ENCODE measurements around the gene SSR4.
"Not testable (repeated sequence)": the region's sequence is repeated elsewhere in the genome, so short reads cannot be mapped to it uniquely, and the experiment has no call there.

Gene SSR4

DNA sequence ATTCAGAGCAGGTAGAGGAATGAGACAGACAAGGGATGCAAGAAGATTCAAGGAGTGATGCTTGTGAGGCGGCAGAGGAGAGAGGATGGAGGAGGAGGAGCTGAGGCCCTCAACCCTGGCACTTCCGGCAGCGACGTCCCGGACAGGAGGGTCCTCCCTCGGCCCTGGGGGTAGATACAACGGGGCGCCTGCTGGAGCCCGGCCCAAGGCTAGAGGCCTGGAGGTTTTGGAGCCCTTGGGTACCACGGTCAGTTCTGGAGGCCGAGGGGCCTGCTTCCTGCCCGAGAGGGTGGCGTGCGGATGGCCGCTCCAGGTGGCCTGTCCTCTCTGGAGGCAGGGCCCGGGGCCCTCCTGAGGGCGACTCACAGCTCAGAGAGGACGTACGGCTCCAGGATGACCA, 13.5 kb downstream of the SSR4 start:
- DNase-seq, result no peak

DNA sequence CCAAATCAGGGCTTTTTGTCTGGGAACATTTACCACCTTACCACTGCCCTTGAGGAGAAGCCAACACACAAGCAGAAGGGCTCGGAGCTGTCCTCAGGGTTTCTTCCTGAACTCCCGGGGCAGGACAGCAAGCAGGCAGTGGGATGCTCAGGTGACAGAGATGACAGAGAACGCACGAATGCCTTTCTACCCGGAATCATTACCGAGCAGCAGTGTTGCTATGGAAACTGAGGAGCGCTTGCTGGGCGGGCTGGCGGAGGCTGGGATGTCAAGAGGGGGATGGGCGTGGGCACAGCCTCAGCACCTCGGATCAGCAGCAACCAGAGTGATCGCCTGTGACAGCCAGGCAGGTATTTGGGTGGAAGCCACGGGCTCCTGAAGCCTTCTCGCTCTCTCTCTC, 17.8 kb downstream of the SSR4 start:
- DNase-seq, result no peak

DNA sequence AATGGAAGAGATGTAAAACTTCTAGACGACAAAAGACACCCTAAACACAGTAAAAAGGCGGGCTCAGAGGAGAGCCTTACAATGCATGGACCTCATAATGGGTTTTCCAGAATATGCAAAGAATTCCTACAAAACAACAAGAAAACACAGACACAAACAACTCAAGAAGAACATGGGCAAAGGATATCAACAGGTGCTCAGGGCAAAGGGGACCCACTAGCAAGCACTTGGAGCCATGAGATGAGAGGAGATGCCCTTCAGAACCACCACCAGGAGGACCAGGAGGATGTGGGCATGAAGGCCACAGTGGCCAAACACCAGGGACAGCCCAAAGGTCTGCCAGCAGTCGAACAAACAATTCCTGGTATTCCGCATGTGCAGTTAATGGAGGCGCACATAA, 18.7 kb downstream of the SSR4 start:
- DNase-seq, result no peak

DNA sequence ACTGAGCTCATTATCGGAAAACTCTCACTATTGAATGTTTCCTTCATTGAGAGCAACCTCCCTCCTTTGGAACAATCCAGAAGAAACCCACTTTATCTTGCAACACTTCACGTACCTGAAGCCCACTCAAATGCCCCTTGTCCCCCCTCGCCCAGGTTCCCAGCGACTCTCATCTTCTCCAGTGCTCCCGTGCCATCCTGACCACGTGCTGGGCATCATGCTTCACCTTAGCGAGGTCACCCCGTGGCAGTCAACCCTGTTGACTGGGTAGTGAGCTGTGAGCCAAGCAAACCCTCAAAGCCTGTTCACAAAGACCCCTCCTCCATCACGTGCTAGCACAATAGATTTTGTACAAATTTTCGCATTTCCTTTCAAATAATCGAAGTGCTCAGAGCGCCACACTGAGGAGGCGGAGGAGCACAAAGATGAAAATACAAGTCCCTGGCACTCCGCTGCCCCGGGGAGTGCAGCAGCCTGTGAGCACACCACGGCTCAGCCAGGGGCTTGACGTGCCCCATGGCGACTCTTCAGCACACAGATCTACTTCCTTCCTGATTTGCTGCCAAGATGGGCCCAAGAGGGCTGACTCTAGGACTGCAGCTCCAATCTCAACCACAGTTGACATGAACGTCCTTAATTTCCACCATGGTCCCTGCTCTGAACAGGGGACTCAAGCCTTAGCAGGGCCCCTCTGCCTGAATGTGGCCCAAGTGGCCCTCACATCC, 20.3 kb downstream of the SSR4 start:
- DNase-seq, result no peak

DNA sequence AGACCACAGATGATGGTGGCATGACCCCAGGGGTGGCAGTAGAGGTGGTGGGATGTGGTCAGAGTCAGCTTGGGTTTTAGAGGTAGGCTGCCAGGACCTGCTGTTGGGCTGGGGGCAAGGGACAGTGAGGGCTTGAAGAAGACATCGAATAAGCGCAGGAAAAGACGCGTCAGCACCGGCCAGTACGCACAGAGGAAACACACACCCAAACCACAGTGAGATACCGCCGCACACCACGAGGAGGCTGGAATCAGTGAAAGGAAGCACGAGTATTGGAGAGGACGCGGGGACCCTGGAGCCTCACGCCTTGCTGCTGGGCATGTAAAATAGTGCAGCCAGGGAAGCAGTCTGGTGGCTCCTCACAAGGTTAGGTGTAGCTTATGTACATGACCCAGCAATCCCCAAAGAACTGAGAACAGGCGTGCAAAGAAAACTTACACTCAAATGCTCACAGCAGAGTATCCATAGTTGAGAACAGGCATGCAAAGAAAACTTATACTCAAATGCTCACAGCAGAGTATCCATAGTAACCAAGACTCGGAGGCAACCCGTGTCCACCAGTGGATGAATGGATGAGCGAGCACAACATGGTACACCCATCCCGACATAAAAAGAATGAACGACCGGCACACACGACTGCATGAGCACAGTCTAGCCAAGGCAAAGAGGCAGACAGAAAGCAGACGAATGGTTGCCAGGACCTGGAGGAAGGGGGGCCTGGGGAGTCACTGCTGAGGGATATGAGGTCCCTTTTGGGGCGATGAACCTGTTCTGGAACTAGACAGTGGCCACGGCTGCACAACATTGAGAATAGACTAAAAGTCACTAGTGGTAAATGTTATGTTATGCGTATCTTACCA, 22.6 kb downstream of the SSR4 start:
- no peak for DNase-seq

DNA sequence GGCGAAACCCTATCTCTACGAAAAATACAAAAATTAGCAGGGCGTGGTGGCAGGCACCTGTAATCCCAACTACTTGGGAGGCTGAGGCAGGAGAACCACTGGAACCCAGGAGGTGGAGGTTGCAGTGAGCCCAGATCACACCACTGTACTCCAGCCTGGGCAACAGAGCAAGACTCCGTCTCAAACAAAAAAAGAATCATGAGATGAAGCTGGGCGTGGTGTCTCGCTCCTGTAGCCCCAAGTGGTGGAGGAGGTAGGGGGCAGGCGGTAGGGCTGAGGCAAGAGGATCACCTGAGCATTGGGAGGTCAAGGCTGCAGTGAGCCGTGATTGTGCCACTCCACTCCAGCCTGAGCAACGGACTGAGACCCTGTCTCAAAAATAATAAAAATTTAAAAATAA, 23.6 kb downstream of the SSR4 start:
- not testable (repeated sequence) for DNase-seq

DNA sequence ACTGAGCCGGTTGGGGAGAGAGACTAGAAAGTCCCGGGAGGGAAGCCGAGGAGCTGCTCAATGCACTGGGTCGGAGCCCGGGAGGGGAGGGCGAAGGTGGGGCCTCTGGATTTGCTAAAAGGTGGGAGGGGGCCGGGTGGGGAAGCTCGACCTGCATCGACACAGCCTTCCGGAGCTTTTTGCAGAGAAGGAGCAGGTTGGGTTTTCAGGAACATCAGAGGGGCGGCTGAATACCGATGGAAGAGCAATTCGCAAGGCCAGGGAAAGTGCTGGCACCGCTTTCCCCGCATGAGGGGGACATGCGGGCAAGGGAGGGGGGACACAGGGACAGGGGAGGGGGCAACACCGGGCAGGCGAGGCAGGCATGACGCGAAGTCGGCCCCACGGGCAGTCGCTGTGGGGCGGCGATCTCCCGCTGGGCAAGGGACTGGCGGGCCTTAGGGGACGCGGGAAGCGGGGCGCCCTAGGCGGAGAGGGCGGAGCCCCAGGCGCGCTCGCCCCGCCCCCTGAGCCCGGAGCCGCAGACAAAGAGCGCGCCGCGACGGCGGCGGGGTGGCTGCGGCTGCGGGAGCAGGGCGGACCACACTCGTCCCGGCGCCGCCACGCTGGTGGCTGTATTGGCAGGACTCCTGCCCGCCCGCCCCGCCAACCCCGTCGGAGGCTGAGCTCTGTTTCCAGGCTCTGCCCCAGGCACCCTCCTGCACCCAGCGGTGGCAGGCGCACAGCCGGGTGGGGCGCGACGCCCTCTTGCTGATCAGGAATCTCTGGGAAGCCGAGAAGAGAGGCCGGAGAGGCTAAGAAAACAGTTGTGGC, 24.3 kb downstream of the SSR4 start:
- no peak for DNase-seq

DNA sequence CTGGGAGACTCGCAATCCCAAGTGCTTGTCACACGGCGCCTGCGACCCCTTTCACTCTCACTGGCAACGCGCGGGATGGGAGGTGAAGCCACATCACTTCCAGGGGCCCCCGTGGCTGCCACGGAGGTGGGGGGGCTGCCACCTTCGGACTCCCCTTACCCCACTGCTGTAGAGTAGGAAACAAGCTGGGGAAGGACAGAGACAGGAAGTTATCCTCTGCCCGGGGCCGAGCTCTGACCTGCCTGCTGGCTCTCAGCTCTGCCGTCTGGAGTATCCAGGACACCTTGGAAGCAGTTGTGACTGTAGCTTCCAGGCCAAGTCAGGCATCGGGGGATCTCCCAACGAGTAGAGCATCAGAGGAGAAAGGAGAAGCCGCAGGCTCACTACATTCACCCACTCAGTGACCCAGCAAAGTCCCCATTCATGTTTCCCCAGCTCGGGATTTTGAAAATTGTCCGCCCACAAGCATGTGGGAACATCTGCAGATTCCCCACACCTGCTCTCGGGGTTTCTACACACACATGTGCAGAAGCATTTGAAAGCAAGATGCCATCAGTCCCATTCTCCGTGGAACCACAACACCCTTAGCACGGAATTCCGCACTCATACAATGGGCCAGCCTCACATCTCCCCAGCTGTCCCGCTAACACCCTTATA, 25.0 kb downstream of the SSR4 start:
- no peak for DNase-seq

DNA sequence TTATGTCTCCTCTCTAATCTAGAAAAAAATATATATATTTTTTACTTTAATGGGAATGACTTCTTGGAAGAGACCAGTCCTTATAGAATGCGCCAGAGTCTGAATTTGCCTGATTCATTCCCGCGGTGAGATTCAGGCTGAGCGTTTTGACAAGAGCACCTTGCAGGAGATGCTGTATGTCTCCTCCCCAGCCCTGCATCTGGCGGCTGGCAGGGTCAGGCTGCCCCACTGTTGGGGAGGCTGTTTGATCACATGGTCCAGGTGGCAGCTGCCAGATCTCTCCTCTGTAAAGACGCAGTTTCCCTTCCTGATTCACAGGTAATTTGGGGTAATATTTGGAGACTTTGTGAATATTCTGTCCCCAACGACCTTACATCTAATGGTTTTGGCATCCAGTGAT, 26.1 kb downstream of the SSR4 start:
- DNase-seq, result no peak

DNA sequence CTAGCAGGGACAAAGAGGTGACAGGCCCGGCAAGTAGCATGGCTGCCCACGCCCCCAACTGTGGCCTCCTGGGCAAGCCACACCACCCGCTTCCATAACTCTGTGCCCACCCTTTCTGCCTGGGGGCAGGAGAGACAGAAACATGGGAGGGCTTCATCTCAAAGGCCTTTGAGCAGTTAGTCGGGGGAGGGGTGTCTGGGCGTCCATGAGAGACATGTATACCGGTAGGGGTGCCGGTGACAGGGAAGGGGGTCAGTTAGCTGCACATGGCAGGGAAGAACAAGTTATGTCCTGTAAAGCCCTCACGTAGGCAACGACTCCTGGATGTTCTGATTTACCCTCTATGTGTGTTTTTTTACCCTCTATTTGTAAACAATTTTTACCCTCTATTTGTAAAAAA, 26.6 kb downstream of the SSR4 start:
- DNase-seq, result no peak

DNA sequence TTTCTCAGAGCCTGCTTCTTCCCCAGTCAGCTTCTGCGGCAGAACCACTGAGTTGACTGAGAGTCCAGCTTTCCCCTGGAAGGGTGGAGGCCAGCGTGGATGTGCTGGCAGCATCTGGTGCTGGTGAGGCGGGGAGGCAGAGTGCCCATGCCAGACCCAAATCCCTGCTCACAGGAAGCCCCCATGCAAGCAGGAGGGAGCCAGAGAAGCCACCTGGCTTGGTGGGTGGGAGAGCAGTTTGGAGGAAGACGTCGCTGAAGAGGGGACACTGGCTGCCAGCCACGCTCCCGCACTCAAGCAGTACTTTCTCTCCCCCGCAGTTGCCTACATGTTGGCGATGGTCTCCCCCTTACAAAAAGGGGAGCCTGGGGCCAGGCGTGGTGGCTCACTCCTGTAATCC, 29.9 kb downstream of the SSR4 start:
- DNase-seq, result no peak

DNA sequence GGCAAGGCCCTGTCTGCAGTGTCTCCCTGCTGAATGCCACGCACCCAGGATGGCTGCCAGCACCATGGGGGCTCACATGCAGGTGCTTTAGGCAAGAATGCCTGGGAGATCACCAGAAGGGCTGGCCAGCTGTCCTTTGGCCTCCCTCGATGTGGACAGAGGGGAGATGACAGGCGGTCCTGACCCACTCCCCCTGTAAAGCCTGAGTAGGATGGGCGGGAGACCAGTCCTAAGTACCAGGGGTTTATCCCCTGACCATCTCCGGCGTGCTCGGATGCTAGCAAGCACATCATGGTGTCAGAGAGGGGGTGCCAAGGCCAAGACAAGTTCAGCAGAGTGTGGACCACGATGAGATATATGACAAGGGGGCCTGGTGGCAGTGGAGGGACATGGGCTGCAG, 30.6 kb downstream of the SSR4 start:
- no peak for DNase-seq

DNA sequence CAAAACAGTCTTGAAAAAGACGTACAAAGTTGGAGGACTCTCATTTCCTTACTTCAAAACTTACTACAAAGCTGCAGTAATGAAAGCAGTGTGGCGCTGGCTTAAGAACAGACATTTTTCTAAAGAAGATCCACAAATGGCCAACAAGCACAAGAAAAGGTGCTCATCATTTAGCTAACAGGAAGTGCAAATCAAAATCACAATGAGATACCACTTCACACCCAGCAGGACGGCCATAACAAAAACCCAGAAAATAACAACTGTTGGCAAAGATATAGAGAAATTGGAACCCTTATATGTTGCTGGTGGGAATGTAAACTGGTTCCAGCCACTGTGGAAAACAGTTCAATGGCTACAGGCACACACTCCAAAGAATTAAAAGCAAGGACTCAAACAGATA, 32.5 kb downstream of the SSR4 start:
- no peak for DNase-seq

DNA sequence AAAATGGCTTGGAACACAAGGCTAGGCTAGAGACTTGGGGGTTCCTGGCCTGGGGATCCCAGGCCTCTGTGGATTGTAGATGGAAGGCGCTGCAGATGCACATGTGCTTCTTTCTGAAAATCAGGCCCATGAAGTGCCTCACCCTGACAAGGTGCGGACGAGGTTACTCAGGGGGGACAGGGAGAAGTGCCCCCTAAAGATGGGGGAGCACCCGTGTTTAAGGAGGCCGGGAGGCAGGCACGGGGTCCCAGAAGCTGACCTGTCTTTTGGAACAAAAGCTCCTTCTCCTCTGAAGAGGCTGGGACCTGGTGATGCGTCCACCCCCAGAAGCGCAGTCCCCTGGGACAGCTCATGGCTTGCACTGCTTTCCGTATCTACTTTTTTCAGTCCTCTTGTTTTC, 33.4 kb downstream of the SSR4 start:
- DNase-seq, result no peak

DNA sequence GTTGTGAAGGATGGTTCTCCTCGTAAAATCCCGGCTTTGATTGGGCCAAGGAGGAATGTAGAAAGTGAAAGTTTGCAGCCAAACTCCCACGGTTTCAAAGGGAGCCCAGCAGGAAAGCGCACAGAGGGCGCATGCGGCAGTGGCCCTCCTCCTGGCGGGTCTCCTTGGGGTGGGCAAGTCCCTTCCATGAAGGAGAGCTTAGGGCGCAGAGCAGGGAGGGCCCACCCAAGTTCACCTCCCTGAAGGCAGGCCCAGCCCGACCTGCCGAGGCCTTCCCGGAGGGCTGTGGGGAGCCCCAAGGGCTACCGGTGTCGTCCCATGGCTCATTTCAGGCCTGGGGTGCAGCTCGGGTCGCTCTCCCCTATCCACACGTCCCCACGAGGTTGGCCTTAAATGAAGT, 33.8 kb downstream of the SSR4 start:
- DNase-seq, result no peak

DNA sequence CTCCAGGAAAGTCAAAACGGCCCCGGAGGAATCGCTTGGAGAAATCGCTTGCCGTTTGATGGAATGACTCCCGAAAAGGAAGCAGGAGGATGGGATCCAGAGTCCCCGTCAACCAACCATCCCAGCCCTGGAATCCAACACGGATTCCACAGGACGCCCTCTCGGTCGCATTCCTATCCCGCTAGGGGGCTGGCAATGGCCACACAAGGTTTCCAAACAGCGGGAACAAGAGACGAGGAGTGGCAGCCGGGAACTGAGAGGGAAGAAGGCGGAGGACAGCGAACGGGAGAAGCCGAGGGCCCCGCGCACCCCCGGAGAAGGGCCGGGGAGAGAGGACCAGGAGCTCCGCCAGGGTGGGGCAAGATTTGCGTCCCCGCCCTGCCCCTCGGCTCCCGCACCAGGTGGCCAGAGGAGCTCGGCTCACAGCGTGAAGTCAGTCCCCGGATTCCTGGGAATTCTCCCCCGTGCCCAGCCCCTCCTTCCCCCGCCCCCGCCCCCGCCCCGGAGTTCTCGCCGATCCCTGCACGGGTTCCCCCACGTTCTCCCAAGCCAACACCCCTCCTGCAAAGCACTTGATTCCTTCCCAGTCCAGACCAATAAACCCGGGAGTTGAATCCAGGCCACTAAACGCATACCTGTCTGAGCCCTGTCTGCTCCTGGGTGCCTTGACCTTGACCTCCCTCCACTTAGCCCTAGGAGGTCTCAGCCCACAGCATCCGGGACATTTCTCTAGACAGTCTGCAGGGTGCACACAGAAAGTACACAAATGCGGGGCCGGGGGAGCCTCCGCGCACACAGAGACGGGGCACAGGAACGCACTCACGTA, 34.5 kb downstream of the SSR4 start:
- DNase-seq, result no peak

DNA sequence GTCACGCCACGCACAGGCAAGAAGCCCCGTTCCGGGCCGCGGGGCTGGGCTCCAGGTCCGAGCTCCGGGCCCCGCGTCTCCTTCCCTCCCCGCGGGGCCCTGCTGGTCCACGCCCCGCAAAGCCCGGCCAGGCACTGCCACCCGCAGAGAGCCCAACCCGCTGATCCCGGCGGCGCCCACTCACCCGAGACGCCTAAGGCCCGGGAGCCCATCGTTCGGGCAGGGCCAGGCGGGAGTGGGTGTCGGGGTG, 35.0 kb downstream of the SSR4 start:
- no peak for DNase-seq

DNA sequence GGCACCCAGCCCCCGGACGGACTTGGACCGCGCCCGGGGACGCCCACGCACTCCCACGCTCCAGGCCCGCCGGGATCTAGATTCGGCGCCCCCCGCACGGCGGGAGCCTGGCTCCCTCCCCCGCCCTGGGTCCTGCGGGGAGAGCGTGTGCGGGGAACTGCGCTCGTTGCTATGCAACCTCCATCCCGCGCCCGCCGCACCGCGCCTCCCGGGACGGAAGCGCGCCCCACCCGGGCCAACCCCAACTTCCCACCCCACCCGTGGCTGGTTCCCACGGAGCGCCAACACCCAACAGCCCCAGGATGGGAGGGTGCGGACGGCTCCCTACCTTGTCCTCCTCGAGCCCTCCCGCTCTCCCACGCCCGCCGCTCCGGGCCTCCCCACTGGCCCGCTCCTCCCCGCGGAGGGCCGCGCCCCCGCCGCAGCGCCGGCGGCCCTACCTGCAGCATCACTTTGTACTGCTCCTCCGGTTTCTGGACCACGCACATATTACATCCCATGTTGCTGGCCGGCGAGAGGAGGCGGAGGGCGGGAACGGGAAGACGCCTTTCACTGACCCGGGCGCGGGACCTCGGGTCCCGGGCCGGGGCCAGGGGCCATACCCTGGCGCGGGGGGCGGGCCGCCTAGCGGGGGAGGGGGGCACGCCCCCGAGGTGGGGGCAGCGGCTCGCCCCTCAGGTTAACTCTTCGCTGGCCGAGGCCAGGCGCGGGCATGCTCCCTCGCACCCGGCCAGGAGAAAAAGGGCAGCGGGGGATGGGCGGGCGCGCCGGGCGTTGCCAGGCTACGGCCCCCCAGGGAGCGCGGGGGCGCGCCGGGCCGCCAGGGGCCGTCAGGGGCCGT, 35.6 kb downstream of the SSR4 start, which contains the start of gene PDZD4:
Gene PDZD4 (minus strand): TSS at position 746 of the 841 bp plus-strand sequence. CDS start 246 bp downstream, at position 500.
- no peak for DNase-seq

DNA sequence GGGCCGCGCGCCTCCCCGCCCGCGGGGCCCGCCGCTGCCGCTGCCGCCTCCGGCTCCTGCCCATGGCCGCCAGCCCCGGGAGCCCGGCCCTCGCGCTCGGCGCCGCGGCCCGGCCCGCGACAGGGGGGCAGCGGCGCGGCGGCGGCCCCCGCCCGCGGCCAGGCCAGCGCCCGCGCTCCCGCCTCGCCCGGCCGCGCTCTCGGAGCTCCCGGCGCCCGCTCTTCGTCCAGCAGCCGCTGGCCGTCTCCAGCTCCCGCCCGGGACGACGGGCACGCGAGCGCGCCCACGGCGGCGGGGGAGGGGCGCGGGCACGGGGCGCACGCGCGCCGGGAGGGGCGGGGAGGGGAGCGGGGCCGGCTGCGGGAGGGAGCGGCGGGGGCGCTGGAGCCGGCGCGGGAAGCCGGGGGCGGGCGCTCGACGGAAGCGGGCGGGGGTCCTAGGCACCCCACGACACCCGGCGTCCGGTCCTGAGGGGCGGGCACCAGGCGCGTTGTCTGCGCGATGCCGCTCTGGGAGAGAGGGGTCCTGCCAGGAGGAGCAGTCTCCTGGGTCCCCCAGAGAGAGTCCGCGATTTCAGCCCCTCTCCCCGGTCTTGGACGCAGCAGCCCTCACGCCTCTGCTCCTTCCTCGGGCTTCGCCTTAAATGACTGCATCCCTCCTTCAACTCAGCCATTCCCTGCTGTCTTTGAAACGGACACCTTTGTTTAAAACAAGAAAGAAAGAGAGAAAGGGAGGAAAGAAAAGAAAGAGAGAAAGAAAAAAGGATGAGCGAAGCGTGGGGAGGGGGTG, 36.4 kb downstream of the SSR4 start:
- no peak for DNase-seq

DNA sequence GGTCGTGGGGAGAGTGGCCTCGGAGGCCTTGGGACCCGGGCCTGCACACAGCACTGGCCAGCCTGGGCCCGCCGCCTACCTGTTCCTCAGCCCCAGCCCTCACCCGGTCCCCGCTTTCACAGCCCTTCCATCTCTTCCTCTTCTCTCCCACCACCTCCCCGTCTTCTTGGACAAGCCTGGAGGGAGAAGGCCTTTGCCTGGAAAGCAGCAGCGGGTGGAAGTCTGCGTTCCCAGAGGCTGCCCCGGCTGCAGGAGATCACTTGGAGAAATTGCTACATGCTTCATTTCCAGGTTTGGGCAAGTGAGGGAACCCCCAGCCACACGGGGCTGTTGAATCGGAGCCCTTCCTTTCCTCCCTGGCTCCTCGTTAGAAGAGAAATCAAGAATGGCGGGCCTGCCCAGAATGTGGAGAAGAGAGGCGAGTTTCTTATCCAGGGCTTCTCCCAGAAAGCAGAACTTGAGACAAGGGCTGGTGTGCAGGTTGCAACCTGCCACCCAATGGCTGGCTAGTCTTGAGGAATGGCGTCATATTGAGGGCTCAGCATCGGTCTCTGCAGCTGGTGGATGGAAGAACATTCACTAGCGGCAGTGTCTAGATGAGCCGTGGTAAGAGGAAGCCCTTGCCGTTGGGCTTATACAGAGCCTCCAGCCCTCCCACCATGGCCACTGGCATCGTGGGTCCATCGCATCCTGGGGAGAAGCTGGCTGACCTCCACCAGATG, 37.1 kb downstream of the SSR4 start:
- no peak for DNase-seq

All from right hindlimb (tissue), 1 donor.